ENCODE data around the gene DYRK2. TPM values are rescaled to one million over a fixed set of nuclear protein-coding genes. Genes with fewer than 3 reads are reported as not detected.

The DYRK2 gene
- total RNA-seq, 3 donors from 2014 or later (not counting 1 experiment from before 2014, with no cell fraction given) = 88.1 to 108 (median 108) TPM

GRCh38 chr12:67655829-67656228, 7.3 kb downstream of the DYRK2 start:
- ATAC-seq = no peak
- intact Hi-C loops (cut with micrococcal nuclease) = no loop called here
- DNase-seq = no peak
- no peaks in the 10 kb centered on the region for H3K27me3 Mint-ChIP-seq (ENCODE audit: low read depth in 2 of 2)
- H3K4me1 Mint-ChIP-seq = peaks cover 70 to 77% of the 10 kb centered on the region in 2 donors
- peaks cover 57% of the 10 kb centered on the region for H3K36me3 ChIP-seq (ENCODE audit: control insufficient read depth, insufficient read depth, low read length)
- H3K4me3 ChIP-seq (ENCODE audit: low read length) = no peak overlapping the region
- H3K27ac ChIP-seq (ENCODE audit: low read length) = no peak overlapping the region
- H3K9me3 ChIP-seq (ENCODE audit: control insufficient read depth, insufficient read depth, low read length) = no peaks in the 10 kb centered on the region
- peak overlapping the region; percentile 1 for H3K4me3 Mint-ChIP-seq
- peak overlapping the region; percentile 58 to 77 for H3K27ac Mint-ChIP-seq
- TF ChIP-seq CTCF (IDR thresholded peaks at IDR 0.05) = no peak
- peaks cover 8% of the 10 kb centered on the region for H3K36me3 Mint-ChIP-seq
- H3K9me3 Mint-ChIP-seq = no peaks in the 10 kb centered on the region
- H3K4me1 ChIP-seq (ENCODE audit: control insufficient read depth, insufficient read depth, low read length) = peaks cover 38% of the 10 kb centered on the region
- H3K27me3 ChIP-seq (ENCODE audit: control insufficient read depth, insufficient read depth, low read length) = no peaks in the 10 kb centered on the region

- Mint-ChIP-seq H3K4me3 (no peak overlapping the region), H3K27ac (peak overlapping the region; percentile 58 to 77), H3K4me1 (peaks cover 70 to 77% of the 10 kb centered on the region in 2 donors), H3K27me3 (ENCODE audit: low read depth in 2 of 2) (no peaks in the 10 kb centered on the region), H3K9me3 (no peaks in the 10 kb centered on the region), H3K36me3 (peaks cover 8% of the 10 kb centered on the region)
- Histone ChIP-seq H3K4me3 (ENCODE audit: low read length) (no peak overlapping the region), H3K27me3 (ENCODE audit: control insufficient read depth, insufficient read depth, low read length) (no peaks in the 10 kb centered on the region), H3K4me1 (ENCODE audit: control insufficient read depth, insufficient read depth, low read length) (peaks cover 35% of the 10 kb centered on the region), H3K27ac (ENCODE audit: low read length) (no peak overlapping the region), H3K9me3 (ENCODE audit: control insufficient read depth, insufficient read depth, low read length) (no peaks in the 10 kb centered on the region), H3K36me3 (ENCODE audit: control insufficient read depth, insufficient read depth, low read length) (peaks cover 61% of the 10 kb centered on the region)
- intact Hi-C loops (cut with micrococcal nuclease) = no loop called here
- ATAC-seq = no peak
- 55% methylated on average over 2 of the region's 2 CpGs for WGBS (ENCODE audit: insufficient coverage)
- no peak for DNase-seq
- no peak for TF ChIP-seq CTCF (IDR thresholded peaks at IDR 0.05)
These were observed 7.7 kb downstream of the DYRK2 start for GRCh38 chr12:67656251-67656650.

GRCh38 chr12:67658486-67658885, 9.9 kb downstream of the DYRK2 start:
- no peak overlapping the region for H3K27ac ChIP-seq (ENCODE audit: low read length)
- TF ChIP-seq CTCF (IDR thresholded peaks at IDR 0.05) = no peak
- peaks cover 24% of the 10 kb centered on the region for H3K4me1 ChIP-seq (ENCODE audit: control insufficient read depth, insufficient read depth, low read length)
- DNase-seq = no peak
- H3K27me3 ChIP-seq (ENCODE audit: control insufficient read depth, insufficient read depth, low read length) = no peaks in the 10 kb centered on the region
- Mint-ChIP-seq H3K9me3 (no peaks in the 10 kb centered on the region), H3K4me1 (peaks cover 82 to 88% of the 10 kb centered on the region in 2 donors), H3K36me3 (peaks cover 8% of the 10 kb centered on the region), H3K27me3 (ENCODE audit: low read depth in 2 of 2) (no peaks in the 10 kb centered on the region), H3K4me3 (no peak overlapping the region), H3K27ac (no peak overlapping the region)
- intact Hi-C loops (cut with micrococcal nuclease) = no loop called here
- H3K4me3 ChIP-seq (ENCODE audit: low read length) = no peak overlapping the region
- H3K9me3 ChIP-seq (ENCODE audit: control insufficient read depth, insufficient read depth, low read length) = no peaks in the 10 kb centered on the region
- peaks cover 59% of the 10 kb centered on the region for H3K36me3 ChIP-seq (ENCODE audit: control insufficient read depth, insufficient read depth, low read length)
- WGBS (ENCODE audit: insufficient coverage) = 95% methylated on average over 8 of the region's 8 CpGs
- ATAC-seq = no peak

- ATAC-seq (no peak), DNase-seq (no peak)
- no peaks in the 10 kb centered on the region for H3K9me3 ChIP-seq (ENCODE audit: control insufficient read depth, insufficient read depth, low read length)
- Mint-ChIP-seq H3K4me3 (no peak overlapping the region), H3K9me3 (no peaks in the 10 kb centered on the region), H3K4me1 (peaks cover 82 to 88% of the 10 kb centered on the region in 2 donors), H3K27me3 (ENCODE audit: low read depth in 2 of 2) (no peaks in the 10 kb centered on the region), H3K27ac (peak overlapping the region in 1 of 2 donors; percentile 11), H3K36me3 (peaks cover 8% of the 10 kb centered on the region)
- no peak for TF ChIP-seq CTCF (IDR thresholded peaks at IDR 0.05)
- 76% methylated on average over 4 of the region's 4 CpGs for WGBS (ENCODE audit: insufficient coverage)
- peaks cover 20% of the 10 kb centered on the region for H3K4me1 ChIP-seq (ENCODE audit: control insufficient read depth, insufficient read depth, low read length)
- intact Hi-C loops (cut with micrococcal nuclease) = no loop called here
- no peak overlapping the region for H3K27ac ChIP-seq (ENCODE audit: low read length)
- no peak overlapping the region for H3K4me3 ChIP-seq (ENCODE audit: low read length)
- H3K27me3 ChIP-seq (ENCODE audit: control insufficient read depth, insufficient read depth, low read length) = no peaks in the 10 kb centered on the region
- H3K36me3 ChIP-seq (ENCODE audit: control insufficient read depth, insufficient read depth, low read length) = peaks cover 59% of the 10 kb centered on the region
These were observed 10.7 kb downstream of the DYRK2 start for GRCh38 chr12:67659292-67659691.
